Measurements from ENCODE around the gene IRF4. TPM values are rescaled to one million over a fixed set of nuclear protein-coding genes. Genes with fewer than 3 reads are reported as not detected.

IRF4 gene
- total RNA-seq, 1 experiment from 2014 or later = not detected

DNA sequence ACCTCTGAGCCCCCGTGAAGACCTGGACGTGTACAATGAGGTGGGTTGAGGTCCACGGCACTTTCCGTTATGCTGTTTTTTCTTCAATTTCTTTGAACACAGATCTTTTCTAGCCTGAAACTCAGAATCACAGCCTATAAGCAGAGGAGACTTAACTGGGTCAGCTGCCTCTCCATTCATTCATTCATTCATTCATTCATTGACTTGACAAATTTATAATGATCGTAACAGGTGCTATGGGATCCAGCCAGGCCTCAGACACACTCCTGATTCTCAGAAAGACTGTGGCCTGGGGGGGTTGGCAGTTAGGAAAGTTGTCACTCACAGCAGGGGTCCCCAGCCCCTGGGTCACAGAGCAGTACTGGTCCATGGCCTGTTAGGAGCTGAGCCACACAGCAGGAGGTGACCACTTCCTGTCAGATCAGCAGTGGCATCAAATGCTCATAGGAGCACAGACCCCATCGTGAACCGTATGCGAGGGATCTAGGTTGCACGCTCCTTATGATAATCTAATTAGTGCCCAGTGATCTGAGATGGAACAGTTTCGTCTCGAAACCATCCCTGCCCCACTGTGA lies 38.6 kb upstream of the IRF4 start:
- TF ChIP-seq, protein P1, sequence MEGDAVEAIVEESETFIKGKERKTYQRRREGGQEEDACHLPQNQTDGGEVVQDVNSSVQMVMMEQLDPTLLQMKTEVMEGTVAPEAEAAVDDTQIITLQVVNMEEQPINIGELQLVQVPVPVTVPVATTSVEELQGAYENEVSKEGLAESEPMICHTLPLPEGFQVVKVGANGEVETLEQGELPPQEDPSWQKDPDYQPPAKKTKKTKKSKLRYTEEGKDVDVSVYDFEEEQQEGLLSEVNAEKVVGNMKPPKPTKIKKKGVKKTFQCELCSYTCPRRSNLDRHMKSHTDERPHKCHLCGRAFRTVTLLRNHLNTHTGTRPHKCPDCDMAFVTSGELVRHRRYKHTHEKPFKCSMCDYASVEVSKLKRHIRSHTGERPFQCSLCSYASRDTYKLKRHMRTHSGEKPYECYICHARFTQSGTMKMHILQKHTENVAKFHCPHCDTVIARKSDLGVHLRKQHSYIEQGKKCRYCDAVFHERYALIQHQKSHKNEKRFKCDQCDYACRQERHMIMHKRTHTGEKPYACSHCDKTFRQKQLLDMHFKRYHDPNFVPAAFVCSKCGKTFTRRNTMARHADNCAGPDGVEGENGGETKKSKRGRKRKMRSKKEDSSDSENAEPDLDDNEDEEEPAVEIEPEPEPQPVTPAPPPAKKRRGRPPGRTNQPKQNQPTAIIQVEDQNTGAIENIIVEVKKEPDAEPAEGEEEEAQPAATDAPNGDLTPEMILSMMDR (IDR thresholded peaks at IDR 0.05; ENCODE audit: unreplicated experiment) = no peak
- no peak overlapping the region for H3K27ac Mint-ChIP-seq (ENCODE audit: unreplicated experiment)
- intact Hi-C loops (cut with micrococcal nuclease; ENCODE audit: unreplicated experiment) = no loop called here
- H3K4me1 Mint-ChIP-seq (ENCODE audit: low read depth, unreplicated experiment) = no peaks in the 10 kb centered on the region
- CTCF ChIA-PET = no interaction called here
- no TSS peak for BruUV-seq (replicated peaks)
- no peaks in the 10 kb centered on the region for H3K27me3 Mint-ChIP-seq (ENCODE audit: unreplicated experiment)
- no peaks in the 10 kb centered on the region for H3K36me3 Mint-ChIP-seq (ENCODE audit: insufficient read depth, unreplicated experiment)
- no peak for DNase-seq
- peaks cover 9% of the 10 kb centered on the region for H3K9me3 Mint-ChIP-seq (ENCODE audit: low read depth, unreplicated experiment)
- H3K4me3 Mint-ChIP-seq (ENCODE audit: low read depth, unreplicated experiment) = no peak overlapping the region

DNA sequence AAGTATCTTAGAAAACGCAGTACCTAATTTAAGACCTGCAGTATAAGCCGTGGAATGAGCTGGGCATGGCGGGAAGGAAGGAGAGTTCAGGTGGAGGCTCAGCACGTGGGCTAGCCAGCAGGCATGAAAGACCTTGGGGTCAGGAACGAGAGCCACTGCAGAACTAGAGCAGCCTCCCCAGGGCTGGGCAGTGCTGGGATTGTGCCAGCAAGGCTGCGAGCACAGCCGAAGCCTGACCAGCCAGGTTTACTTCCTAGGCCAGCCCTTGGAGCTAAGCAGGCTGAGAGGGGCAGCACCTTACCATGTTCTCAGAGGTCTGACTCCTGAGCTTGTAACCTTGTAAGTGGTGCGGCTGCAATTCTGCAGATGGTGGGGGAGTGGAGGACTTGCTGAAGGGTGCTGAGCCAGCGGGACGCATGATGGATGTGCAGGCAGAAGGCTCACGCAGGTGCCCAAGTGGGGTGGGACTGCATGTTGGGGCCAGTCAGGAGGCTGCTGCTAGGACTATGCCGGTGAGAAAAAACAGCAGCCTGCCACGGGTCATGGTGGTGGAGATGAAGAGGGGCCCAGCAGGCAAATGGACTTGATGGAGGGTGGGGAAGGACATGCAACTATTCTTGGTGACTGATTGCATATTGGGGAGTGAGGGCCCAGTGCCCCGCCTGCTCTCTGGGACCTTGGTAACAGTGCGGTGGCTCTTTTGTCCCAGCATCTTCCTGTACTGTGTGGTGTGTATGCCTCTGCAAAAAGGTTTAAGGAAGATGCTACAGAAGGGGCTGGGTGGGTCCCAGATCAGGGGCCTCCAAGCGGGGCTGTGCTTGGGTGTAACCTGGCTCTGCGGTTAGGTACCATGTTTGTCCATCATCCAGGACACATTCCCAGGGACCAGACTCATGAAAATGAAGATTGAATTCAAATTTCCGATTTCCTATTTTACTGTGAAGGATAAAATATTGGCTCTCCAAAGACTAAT lies 37.6 kb upstream of the IRF4 start:
- CTCF ChIA-PET = no interaction called here
- intact Hi-C loops (cut with micrococcal nuclease; ENCODE audit: unreplicated experiment) = no loop called here
- Mint-ChIP-seq H3K9me3 (ENCODE audit: low read depth, unreplicated experiment) (peaks cover 10% of the 10 kb centered on the region), H3K4me3 (ENCODE audit: low read depth, unreplicated experiment) (no peak overlapping the region), H3K27ac (ENCODE audit: unreplicated experiment) (no peak overlapping the region), H3K4me1 (ENCODE audit: low read depth, unreplicated experiment) (no peaks in the 10 kb centered on the region), H3K36me3 (ENCODE audit: insufficient read depth, unreplicated experiment) (no peaks in the 10 kb centered on the region), H3K27me3 (ENCODE audit: unreplicated experiment) (no peaks in the 10 kb centered on the region)
- BruUV-seq (replicated peaks) = no TSS peak
- DNase-seq = no peak
- TF ChIP-seq, protein P1 (IDR thresholded peaks at IDR 0.05; ENCODE audit: unreplicated experiment) = no peak

DNA sequence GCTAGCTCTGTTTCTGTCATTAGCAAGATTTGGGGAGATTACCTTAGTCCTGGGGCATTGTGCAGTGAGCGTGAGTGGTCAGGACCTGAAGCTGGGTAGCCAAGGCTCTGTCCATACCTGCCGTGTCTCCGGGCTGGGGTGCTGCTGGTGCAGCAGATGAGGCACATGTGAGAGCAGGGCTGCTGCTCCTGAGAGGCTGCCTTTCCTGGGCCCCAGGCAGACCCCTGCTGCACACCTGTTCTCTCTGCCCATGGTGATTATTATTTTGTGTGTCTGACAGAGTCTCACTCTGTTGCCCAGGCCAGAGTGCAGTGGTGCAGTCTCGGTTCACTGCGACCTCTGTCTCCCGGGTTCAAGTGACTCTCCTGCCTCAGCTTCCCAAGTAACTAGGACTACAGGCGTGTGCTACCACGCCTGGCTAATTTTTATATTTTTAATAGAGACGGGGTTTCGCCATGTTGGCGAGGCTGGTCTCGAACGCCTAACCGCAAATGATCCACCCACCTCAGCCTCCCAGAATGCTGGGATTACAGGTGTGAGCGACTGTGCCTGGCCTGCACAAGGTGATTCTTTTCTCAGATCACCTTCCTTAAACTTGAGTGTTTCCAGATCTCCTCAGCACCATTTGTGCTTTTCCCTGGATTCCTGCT lies 36.8 kb upstream of the IRF4 start:
- H3K36me3 Mint-ChIP-seq (ENCODE audit: insufficient read depth, unreplicated experiment) = no peaks in the 10 kb centered on the region
- no peaks in the 10 kb centered on the region for H3K4me1 Mint-ChIP-seq (ENCODE audit: low read depth, unreplicated experiment)
- TF ChIP-seq, protein P1 (IDR thresholded peaks at IDR 0.05; ENCODE audit: unreplicated experiment) = no peak
- H3K4me3 Mint-ChIP-seq (ENCODE audit: low read depth, unreplicated experiment) = no peak overlapping the region
- peaks cover 11% of the 10 kb centered on the region for H3K9me3 Mint-ChIP-seq (ENCODE audit: low read depth, unreplicated experiment)
- no peak for DNase-seq
- H3K27ac Mint-ChIP-seq (ENCODE audit: unreplicated experiment) = no peak overlapping the region
- no TSS peak for BruUV-seq (replicated peaks)
- H3K27me3 Mint-ChIP-seq (ENCODE audit: unreplicated experiment) = no peaks in the 10 kb centered on the region
- CTCF ChIA-PET = no interaction called here
- intact Hi-C loops (cut with micrococcal nuclease; ENCODE audit: unreplicated experiment) = no loop called here

DNA sequence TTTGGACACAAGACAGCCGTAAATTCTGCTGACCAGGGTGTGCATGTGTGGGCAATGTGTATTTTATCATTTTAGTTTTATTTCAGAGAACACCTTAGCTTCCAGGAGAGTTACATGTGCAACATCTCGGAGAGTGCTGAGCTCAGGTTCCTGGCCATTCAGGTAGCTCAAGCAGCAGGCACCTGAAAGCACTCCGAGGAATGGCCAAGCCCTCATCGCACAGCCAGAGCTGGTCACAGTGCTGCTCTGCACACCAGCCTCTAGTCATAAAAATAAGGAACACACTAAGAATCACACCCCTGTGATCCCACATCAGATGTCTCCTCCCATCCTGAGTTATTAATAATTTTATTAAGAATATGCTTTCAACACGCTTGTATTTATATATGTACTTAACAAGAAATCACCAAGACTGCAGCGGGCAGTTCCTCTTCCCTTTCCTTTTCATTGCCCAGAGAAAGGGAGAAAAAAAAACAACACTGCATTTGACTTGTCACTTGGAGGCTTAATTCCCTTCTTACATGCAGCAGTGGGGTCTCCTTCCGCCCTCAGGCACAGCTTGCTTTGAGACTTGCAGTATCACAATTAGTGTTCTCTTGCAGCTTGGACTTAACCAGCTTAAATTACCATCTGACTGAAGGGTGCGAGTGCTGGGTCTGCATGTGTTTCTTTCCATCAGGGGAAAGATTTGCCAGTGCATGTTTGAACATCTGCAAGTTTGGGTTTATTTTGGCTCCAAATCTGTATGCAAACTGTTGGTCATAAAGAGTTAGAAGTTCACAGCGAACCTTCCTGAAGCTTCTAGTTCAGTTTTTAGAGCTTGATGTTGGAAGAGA lies 36.0 kb upstream of the IRF4 start:
- Mint-ChIP-seq H3K27me3 (ENCODE audit: unreplicated experiment) (no peaks in the 10 kb centered on the region), H3K4me3 (ENCODE audit: low read depth, unreplicated experiment) (no peak overlapping the region), H3K36me3 (ENCODE audit: insufficient read depth, unreplicated experiment) (no peaks in the 10 kb centered on the region), H3K4me1 (ENCODE audit: low read depth, unreplicated experiment) (no peaks in the 10 kb centered on the region), H3K9me3 (ENCODE audit: low read depth, unreplicated experiment) (peaks cover 11% of the 10 kb centered on the region), H3K27ac (ENCODE audit: unreplicated experiment) (no peak overlapping the region)
- TF ChIP-seq, protein P1 (IDR thresholded peaks at IDR 0.05; ENCODE audit: unreplicated experiment) = no peak
- no TSS peak for BruUV-seq (replicated peaks)
- intact Hi-C loops (cut with micrococcal nuclease; ENCODE audit: unreplicated experiment) = no loop called here
- CTCF ChIA-PET = no interaction called here
- no peak for DNase-seq

Measured in Calu3 (cell line).